Measurements from ENCODE around the gene C4orf36. TPM values are rescaled to one million over a fixed set of nuclear protein-coding genes. Genes with fewer than 3 reads are reported as not detected.

Gene C4orf36
- total and polyA plus RNA-seq, 2 donors (not counting 3 experiments of a cell fraction or from before 2014, with no cell fraction given), result 0.66 TPM; not detected in 1

DNA sequence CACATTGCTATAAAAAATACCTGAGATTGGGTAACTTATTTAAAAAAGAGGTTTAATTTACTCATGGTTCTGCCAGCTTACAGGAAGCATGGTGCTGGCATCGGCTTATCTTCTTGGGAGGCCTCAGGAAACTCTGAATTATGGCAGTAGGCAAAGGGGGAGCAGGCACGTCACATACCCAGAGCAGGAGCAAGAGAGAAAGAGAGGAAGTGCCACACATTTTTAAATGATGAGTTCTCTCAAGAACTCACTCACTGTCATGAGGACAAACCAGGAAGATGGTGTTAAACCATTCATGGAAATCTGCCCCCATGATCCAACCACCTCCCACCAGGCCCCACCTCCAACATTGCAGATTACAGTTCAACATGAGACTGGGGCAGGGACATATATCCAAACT lies 32.6 kb upstream of the C4orf36 start:
- no TSS peak for BruUV-seq (replicated peaks)
- dilution Hi-C loops (cut with MboI; ENCODE audit: extremely low pct_ligation_motif_present, low sequenced_read_pairs), result loop anchor here (25.0 kb wide), 1 partner anchor 187 kb away; no protein-coding TSS in a partner anchor
- H3K27me3 ChIP-seq (ENCODE audit: control insufficient read depth in 2 of 2, insufficient read depth in 2 of 2, low read length in 2 of 2), result no peaks in the 10 kb centered on the region
- peak; percentile 69 for FAIRE-seq
- POLR2A ChIA-PET, result interaction anchor here (1.1 to 1.8 kb wide), 2 partner anchors 10 to 82 kb away, joined by 5 to 7 read pairs; partner anchors contain the start of gene AFF1
- H4K20me1 ChIP-seq (replicated peaks; ENCODE audit: control insufficient read depth, extremely low read depth, insufficient read depth, low read length), result no peaks in the 10 kb centered on the region
- no peak overlapping the region for H3K4me3 ChIP-seq (replicated peaks in 1 of 3; ENCODE audit: insufficient read depth in 1 of 3, low read depth in 1 of 3, low read length in 3 of 3)
- intact Hi-C loops (cut with micrococcal nuclease), result loop anchor here (1.0 kb wide), 2 partner anchors 9 to 49 kb away; no protein-coding TSS in a partner anchor
- no peaks in the 10 kb centered on the region for H3K79me2 ChIP-seq (ENCODE audit: control insufficient read depth, insufficient read depth, low read length)
- H2AFZ ChIP-seq (ENCODE audit: low read depth, low read length), result peak overlapping the region; percentile 51
- no peaks in the 10 kb centered on the region for H3K9me1 ChIP-seq (replicated peaks; ENCODE audit: control insufficient read depth, extremely low read depth, insufficient read depth, low read length)
- CTCF ChIA-PET, result interaction anchor here (1.2 to 9.1 kb wide), 6 partner anchors 11 to 312 kb away, joined by 3 to 157 read pairs (median 54); partner anchors contain the start of gene AFF1
- TF ChIP-seq FOS (IDR thresholded peaks at IDR 0.05; ENCODE audit: borderline replicate concordance, insufficient read depth, low read length), result peak; percentile 71
- peak; percentile 86 for TF ChIP-seq JUN (IDR thresholded peaks at IDR 0.05; ENCODE audit: borderline replicate concordance, insufficient read depth, insufficient read length, low read depth)
- peak; percentile 67 for TF ChIP-seq POLR2AphosphoS5 (IDR thresholded peaks at IDR 0.05; ENCODE audit: insufficient read depth, low read depth, low read length)
- no peak for TF ChIP-seq POLR2A (IDR thresholded peaks at IDR 0.05; ENCODE audit: low read depth, low read length)
- peak; percentile 80 for TF ChIP-seq GATA2 (IDR thresholded peaks at IDR 0.05; ENCODE audit: insufficient read depth, insufficient read length, low read depth, low read length)
- no peak for TF ChIP-seq EZH2 (IDR thresholded peaks at IDR 0.05; ENCODE audit: borderline replicate concordance, low read depth, low read length, severe bottlenecking)
- TF ChIP-seq, protein P1, sequence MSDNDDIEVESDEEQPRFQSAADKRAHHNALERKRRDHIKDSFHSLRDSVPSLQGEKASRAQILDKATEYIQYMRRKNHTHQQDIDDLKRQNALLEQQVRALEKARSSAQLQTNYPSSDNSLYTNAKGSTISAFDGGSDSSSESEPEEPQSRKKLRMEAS (IDR thresholded peaks at IDR 0.05; ENCODE audit: insufficient read depth, insufficient read length), result no peak
- TF ChIP-seq MYC (IDR thresholded peaks at IDR 0.05; ENCODE audit: low read depth, low read length), result no peak
- TF ChIP-seq, protein P2, sequence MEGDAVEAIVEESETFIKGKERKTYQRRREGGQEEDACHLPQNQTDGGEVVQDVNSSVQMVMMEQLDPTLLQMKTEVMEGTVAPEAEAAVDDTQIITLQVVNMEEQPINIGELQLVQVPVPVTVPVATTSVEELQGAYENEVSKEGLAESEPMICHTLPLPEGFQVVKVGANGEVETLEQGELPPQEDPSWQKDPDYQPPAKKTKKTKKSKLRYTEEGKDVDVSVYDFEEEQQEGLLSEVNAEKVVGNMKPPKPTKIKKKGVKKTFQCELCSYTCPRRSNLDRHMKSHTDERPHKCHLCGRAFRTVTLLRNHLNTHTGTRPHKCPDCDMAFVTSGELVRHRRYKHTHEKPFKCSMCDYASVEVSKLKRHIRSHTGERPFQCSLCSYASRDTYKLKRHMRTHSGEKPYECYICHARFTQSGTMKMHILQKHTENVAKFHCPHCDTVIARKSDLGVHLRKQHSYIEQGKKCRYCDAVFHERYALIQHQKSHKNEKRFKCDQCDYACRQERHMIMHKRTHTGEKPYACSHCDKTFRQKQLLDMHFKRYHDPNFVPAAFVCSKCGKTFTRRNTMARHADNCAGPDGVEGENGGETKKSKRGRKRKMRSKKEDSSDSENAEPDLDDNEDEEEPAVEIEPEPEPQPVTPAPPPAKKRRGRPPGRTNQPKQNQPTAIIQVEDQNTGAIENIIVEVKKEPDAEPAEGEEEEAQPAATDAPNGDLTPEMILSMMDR (IDR thresholded peaks at IDR 0.05; ENCODE audit: extremely low read depth in 1 of 2, insufficient read depth in 1 of 2, low read depth in 1 of 2, low read length in 2 of 2), result no peak
- H3K4me1 ChIP-seq (ENCODE audit: control insufficient read depth, extremely low read depth, insufficient read depth, low read length), result peaks cover 29% of the 10 kb centered on the region
- peak; percentile 88 for DNase-seq (ENCODE audit: low read depth, low spot score)
- H3K9me3 ChIP-seq (replicated peaks; ENCODE audit: control insufficient read depth, insufficient read depth, low read length), result no peaks in the 10 kb centered on the region
- H3K4me2 ChIP-seq (ENCODE audit: insufficient read depth, low read length), result peak overlapping the region; percentile 58
- peak overlapping the region; percentile 91 for H3K27ac ChIP-seq (ENCODE audit: insufficient read depth, low read depth, low read length)
- H3K36me3 ChIP-seq (ENCODE audit: control insufficient read depth in 2 of 2, extremely low read depth in 1 of 2, insufficient read depth in 2 of 2, low read length in 2 of 2), result no peaks in the 10 kb centered on the region
- peak overlapping the region; percentile 41 for H3K9ac ChIP-seq (replicated peaks; ENCODE audit: extremely low read depth, insufficient read depth, low read length)
